NCI-H1694 (cell line): ENCODE data around the gene HEYL.

Experiments
- DNase-seq: peaks from one replicate; lab custom pipeline; 2025; lab: John Stamatoyannopoulos, UW

The HEYL gene

DNA sequence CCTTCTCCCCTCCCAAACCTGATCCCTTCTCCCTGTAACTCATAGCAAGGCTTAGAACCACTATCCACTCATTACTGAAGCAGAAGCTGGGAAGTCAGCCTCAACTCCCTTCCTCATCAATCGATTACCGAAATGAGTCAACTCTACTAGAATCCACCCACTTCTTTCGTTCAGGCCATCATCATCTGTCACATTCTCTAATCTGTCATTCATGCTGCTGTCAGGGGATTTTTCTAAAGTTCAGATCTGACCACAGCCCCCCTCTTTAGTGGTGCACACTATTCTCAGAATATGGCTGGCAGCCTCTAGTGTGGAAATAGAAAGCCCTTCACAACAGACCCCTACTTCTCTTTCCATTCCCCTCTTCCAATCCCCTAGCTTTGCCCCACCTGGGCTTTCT is 27.3 kb upstream of the HEYL start:
- no peak for DNase-seq

DNA sequence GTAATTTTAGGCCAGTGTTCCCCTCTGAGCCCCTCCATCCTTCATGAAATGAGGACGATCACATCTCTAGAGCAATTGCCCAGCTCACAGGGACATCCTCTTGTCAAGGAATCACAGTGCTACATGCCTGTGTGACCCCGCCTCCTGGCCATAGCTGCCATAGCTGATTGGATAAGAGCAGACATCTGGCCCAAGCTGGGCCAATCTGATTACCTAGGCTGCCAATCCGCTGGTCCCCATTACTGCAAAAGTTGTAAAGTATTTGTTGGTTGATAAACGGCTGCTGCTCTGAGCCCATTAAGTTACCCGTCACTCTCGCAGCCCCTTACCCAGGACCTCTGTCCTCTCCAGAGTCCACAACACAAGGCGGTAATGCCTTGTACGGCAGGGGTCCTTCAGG is 24.1 kb upstream of the HEYL start:
- DNase-seq, result no peak

DNA sequence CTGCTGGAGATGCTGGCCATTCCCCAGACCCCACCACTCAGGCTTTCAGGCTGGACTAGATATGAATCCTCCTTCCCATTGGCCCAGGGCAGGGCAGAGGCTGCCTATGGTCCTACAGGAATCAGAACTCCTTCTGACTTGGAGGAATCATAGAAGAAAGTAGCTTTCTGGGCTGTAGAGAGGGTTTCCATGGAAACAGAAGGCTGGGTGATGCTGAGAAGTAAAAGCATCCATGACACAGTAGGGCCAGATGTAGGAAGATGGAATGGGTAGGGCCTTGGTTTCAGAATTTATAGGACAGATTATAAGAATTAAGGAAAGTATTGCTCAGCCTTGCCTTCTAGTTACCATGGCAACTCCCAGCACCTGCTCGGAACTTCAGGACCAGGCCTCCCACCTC is 23.4 kb upstream of the HEYL start:
- no peak for DNase-seq

DNA sequence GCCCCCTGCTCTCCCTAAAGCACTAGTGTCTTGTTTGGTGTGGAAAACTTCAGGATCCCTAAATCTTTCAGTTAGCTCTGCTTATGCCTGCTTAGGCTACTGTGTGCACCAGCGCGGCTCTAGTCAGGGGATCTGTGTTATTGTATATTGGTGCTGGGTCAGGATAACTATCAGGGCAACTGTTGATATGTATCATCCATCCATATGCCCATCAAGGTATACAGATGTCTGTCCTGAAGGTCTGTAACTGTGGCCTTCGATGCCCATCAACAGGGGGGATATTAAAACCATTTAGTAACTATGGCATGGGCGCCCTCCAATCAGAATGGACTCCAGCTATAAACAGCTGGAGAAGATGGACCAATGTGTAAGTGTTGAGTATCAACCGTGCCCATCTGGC is 20.1 kb upstream of the HEYL start:
- no peak for DNase-seq

DNA sequence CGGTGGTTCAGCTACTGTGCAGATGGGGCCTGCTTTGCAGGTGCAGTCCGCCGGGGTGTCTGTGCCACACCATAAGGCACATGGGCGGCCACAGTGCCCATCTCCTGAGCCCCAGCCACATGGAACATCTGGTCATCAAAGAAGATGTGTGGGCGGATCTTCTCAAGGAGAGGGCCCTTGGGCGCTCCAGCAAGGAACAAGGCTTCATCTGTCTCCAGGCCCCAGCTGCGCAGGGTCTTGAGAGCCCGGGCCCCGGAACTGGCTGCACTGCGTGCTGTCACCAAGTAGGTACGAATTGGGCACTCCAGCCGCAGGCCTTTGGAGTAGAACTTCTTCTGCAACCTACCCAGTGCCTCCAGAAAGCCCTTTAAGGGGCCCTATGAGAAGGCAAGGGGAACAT is 19.7 kb upstream of the HEYL start:
- no peak for DNase-seq

DNA sequence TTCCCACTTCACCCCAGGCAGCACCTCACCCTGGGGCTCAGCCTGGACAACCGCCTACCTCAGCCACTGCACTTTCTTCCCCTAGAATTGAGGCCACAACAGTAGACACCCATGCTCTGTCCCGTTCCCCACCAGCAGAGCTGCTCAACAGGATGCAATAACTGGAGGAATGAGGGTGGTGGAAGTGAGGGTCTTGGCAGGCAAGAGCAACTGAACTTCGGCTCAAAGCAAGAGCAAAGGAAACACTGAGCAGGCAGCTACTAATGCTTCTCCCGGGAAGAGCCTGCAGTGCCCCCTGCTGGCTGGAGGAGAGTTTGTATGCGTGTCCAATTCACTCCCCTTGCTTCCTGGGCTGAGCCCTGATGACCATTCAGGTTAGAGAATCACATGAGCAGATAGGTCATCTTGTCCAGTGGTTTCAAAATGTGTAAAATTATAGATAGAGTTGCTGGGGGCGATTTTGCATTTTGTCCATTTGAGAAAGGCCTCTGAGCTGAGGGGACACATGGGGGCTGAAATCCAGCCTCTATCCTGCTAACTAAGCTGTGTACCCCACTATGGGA is 18.6 kb upstream of the HEYL start:
- peak; percentile 100 for DNase-seq

DNA sequence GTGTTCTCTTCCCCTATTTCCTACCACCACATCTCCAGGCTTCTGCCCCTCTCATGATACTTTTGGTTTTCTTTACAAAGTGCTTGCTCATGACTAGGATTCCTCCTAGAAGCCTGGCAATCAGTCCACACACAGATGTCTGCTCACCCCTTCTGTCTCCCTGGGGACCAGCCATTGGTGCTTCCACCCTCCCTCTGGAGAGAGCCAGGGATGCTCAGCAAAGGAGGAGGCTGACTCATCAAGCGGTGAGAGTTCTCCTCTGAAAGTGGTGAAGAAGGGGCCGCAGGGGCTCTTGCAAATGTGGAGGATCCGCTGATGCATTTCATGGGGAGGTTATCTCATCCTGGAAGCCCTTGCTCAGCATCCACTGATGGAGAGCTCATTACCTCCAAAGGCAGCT is 18.0 kb upstream of the HEYL start:
- peak; percentile 93 for DNase-seq

DNA sequence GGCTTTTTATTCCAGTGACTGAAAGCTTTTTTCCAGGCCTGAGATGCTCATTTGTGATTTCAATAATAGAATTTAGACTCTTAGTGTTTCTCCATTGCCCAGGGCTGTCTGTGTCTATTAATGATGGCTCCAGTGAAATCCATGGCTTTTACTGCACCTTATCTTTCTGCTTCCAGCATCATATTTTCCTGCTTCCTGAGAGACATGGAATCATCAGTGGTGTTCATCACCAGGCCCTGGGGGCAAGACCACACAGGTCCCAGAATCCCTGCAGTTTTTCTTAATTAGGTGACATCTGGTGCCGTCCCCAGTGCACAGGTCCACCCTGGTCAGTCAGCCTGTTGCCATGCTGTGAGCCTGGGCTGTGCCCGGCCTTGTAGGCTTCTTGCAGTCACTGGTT is 16.9 kb upstream of the HEYL start:
- DNase-seq, result peak; percentile 95

DNA sequence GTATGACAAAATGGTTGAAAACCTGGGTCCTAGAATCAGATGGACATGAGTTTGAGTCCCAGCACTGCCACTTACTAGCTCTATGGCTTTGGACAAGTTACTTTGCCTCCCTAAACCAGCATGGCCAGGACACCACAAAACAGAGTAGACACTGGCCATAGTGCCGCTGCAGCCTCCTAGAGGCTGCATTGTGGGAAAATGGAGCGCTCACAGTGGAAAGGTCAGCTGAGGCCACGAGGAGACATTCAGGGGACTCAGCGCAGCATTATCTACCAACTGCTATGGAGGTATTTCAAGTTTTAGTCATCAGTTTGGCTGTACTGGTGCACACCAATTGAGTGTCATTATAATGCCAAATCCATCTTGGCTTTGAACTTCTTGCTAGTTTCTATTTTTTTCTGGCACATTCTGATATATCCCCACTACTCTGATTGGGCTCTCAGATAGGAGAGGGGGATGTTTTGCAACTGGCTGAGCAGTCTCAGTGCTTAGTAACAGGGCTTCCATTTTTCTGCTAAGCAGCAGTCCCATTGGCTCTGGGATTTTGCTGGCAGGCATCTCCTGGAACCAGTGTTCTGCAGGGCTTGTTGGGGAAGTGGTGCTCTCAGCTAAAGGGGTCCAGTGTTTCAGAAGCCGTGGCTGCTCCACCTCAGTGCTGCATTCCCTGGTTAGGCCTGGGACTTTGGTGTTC is 16.3 kb upstream of the HEYL start:
- DNase-seq, result no peak

DNA sequence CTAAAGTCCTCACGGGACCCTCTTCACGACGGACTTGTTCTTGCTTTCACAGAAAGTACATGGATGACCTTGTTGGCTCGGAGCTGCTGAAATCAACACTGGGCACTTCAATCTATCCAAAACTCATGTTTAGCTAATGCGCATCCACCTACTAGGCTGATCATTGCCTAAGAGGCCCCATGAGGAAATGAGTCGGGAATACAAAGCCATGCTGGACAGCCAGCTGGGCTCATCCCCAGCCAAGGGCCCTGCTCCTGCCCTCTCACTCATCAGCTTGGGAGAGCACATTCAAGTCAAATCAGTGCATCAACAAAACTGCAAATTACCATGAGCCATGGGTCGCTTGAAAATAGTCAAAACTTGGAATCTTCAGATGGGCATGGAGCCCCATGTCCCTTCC is 14.8 kb upstream of the HEYL start:
- DNase-seq, result no peak

DNA sequence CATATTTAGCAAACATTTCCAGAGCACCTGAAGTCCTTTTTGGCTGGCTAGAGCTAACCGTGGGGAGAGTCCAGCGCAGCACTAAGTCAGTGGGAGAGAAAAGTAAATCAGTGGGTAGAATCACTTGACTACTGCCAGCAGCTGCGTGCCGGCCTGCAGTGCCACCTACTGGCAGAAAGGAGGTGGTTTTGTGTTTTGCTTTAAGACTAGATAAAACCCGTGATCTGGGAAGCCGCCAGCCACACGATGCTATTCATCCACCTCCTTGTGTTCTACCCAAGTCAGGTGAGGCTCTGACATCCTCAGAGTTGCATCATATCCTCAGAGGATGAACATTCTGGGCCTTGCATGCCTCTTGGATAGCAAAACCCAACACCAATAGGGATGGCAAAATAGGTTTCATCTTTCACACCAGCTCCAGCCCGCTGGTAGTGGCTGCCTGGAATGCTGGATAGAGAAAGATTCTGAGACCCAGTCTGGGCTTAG is 14.1 kb upstream of the HEYL start:
- peak; percentile 100 for DNase-seq

DNA sequence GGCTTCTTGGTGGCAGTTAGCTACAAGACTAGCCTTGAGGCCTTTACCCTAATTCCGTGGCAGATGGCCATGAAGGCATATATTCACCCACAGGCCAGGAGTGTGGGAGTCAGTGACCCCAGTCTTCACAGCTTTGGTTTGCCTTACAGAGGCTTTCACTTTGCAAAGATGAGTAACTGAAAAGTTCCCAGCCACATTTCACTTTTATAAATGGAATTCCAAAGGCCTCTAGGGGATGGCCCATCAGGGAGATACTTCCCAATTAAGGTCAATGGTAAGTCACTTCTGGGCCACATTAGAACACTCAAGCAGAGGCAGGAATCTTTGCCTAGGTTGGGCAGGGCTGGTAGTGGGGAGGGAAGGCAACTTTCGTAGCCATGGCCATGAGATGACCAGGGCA is 13.1 kb upstream of the HEYL start:
- DNase-seq, result no peak

DNA sequence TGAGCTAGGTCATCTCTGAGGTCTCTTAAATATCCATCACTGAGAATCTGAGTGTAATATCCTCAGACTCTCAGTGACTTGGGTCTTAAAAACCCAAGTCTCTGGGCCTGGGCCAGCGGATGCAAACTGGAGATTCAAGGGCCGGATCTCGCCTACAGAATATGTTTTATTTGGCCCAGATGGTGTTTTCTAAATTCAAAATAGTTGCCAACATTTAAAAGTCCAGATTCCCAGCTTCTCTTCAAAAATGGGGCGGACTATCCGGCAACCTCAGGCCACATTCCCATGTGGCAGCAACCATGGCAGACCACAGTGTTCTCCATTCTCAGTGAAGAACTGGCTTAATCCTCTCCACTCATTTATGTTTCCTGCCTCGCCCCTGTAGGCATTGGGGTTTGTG is 12.7 kb upstream of the HEYL start:
- no peak for DNase-seq

DNA sequence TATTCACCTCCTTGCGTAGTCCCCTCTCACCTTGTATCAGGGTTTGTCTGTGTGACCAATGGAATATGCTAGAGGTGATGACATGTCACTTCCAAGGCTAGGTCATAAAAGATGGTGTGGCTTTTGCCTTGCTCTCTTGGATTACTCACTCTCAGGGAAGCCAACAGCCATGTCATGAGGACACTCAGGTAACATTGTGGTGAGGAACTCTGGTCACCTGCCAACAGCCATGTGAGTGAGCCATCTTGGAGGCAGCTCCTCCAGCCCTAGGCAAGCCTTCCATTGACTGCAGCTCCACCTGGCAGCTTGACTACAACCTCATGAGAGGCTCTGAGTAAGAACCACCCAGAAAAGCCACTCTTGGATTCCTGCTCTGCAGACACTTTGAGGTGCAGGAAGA is 11.0 kb upstream of the HEYL start:
- no peak for DNase-seq

DNA sequence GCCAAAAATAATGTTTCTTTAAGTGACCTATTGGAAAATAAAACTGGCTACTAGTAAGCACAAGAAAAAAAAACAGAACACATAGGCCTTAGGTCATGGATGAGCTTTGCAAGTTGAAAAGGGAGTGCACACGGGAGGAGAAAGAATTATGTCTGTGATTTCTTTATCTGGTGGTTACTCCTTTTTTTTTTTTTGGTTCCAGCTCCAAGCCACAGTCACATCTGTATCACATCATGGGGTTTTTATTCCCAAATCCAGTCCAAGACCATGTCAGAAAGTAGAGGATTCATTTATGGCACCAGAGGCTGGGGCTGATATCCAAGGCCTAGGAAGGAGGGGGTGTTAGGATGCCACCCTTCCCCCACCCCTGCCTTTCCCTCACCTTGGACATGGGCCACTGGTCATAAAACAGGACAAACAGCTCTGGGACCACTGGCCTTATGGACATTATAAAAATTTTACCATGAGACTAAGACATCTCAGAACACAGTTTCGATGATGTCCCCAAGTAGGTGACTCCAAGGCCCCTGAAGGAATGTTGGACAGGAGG is 10.3 kb upstream of the HEYL start:
- DNase-seq, result no peak

DNA sequence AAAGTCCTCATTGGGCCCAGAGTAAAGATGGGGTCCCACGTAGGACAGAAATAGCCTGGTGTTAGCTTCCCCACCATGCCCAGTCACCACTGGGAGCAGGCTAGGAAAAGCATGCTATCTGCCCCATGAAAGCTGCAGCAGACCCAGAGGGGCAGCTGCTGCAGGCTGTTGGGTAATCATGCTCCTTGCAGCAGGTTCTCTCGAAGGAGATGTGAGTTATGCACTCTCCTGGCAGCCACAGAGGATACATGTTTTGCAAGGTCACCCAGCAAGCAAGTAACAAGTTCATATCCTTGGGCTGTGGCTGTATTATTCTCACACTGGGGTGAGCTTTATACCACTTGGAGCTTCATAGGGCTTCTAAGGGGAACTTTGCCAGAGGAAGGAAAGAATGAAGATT is 9.1 kb upstream of the HEYL start:
- no peak for DNase-seq

DNA sequence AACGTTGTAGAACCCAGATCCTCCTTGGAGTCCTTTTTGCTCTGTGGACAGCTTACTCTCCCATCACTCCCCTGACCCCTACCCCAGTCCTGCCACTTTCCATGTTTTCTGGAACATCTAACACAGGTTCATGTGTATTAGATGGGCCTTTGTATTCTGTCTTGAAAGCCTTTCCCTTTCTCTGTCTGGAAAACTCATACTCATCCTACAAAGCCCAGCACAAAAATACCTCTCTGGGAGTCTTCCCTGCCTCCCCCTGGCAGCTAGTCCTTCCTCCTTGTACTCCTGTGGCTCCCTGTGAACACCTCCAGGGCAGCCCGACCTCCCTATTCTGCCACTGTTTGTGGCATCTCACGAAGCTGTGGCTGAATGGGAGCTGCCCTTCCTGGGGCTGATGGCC is 7.8 kb upstream of the HEYL start:
- DNase-seq, result no peak

DNA sequence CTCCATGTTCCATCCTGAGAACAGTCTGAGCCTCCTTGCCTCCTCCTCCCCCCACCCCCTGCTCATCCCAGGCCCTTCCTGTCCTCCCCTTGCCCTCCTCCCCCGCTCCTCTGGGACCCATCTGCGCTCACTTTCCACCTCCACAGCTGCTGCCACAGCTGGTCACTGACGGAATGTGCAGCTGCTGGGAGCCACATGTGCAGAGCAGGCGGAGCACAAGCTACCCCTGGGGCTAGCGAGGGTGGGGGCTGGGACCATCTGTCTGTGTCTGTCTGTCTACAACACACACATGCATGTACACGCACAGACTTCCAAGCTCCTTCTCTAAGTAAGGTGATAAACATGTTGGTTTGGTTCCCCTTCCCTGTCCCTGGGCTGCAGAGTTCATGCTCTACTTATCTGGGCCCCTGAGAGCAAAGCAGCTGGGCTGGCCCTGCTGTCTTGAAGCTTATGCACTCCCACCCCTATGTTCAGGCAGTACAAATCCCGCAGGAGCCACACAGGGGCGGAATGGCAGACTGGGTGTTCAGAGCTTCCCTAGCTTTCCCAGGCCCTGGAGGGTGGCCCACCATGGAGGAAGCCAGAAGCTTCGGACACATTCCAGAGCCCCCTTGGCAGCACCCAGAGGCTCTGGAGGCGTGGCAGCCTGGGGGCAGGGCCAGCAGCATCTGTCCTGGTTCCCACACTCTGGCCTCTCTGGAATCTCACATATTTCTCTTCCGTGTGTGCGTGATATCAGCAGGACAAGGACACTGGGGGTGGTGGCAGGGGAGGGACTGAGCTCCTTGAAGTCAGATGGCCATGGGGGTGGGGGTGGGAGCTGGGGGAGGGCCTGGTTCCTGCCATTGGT is 7.0 kb upstream of the HEYL start:
- peak; percentile 100 for DNase-seq

DNA sequence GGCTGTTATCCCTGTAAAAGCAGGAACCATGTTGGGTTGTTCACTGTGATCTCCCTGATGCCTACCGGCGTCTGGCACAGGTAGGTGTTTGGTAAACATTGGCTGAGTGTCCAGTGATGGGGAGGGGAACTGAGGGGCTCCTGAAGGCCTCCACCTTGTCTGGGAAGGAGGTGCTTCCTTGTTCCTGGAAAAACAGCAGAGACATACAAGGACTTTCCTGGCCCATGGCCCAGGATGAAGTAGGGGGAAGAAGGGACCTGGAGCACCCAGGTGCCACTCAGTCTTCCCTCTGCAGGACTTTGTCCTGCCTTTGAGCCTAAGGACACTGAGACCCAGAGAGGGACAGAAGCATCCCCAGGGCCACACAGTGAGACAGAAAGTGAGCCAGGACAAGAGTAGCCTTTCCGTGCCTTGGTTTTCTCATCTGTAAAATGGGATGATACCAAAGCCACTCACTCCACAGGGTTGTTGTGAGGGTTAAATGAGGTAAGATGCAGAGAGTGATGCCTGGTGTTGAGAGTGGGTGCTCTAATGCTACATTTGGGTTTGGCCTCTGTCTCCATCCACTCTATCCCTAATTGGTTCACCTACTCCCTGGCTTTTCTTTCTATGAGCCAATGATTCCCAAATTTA is 6.1 kb upstream of the HEYL start:
- DNase-seq, result no peak

DNA sequence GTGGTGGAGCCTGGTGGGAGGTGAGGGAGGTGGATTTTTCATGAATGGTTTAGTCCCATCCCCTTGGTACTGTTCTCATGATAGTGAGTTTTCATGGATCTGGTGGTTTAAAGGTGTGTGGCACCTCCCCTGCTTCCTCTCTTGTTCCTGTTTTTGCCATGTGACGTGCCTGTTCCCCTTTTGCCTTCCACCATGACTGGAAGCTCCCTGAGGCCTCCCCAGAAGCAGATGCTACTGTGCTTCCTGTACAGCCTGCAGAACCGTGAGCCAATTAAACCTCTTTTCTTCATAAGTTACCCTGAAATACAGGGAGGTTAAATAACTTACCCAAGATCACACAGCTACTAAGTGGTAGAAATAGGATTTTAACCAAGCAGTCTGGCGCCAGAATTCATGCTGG is 4.3 kb upstream of the HEYL start:
- DNase-seq, result no peak

DNA sequence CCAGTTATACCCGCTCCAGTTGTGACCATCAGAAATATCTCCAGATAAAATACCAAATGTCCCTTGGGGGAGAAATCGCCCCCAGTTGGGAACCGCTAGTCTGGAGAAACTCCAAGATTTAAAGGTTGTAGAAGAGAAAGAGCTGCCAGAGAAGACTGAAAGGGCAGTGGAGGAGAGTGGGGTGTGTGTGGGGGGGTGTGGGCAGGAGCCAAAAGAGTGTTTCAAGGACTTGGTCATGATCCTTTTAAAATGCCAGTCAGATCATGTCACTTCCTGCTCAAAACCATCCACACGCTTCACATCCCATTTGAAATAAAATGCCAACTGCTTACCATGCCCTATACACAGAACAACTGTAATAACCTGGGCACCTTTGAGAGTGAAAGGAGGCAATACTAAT is 3.4 kb upstream of the HEYL start:
- no peak for DNase-seq

DNA sequence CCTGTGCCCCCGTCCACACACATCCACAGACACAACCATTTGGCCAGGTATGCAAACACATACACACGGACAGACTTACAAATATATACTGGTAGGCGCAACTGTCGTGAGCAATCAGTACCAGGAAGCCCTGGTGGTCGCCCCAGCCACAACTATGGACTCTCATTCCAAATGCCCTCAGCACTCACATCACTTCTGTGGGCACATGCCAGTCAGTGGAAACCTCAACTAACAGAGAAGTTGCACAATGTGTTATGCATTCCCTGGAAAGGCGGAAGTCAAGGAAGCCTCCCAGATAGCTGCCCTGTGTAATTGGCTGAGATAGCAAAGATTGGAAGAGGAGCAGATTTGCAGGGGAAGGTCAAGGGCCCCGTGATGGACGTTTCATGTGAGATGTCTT is 1.4 kb upstream of the HEYL start:
- no peak for DNase-seq

DNA sequence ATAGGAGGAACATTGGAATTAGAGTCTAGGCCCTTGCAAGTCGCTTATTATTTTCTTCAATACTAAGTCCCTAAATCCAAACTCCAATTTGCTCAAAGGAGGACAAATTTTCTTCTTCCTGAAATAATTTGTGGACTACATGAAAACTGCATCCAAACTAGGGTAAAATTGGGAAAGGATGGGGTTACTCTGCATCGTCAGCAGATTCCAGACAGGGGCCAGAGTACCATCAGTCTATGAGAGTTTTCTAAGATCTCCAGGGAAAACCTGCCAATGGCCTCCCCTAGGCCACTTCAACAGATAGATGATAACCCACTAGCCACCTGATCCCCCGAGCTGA is 508 bp downstream of the HEYL start:
- peak; percentile 93 for DNase-seq
